CD4-positive, alpha-beta T cell treated with Interferon alpha-2 for 1 hour (primary cell): ENCODE results near the gene PNN.
"Not testable (repeated sequence)": the region's sequence is repeated elsewhere in the genome, so short reads cannot be mapped to it uniquely, and the experiment has no call there.

ENCODE experiments used
- DNase-seq, 2 donors: peaks; one replicate each; pipeline ENCODE4 v3.0.0-alpha.2; 2020 to 2022

Gene PNN

GRCh38 chr14:39181693-39182047, 6.6 kb downstream of the PNN start:
- DNase-seq: no peak

- DNase-seq: no peak
Observed at GRCh38 chr14:39182770-39183684, 8.0 kb downstream of the PNN start.

GRCh38 chr14:39183685-39184003, 8.6 kb downstream of the PNN start:
- not testable (repeated sequence) for DNase-seq

- no peak for DNase-seq
Observed at GRCh38 chr14:39184628-39185255, 9.7 kb downstream of the PNN start.

- no peak for DNase-seq
Observed at GRCh38 chr14:39185256-39186049, 10.4 kb downstream of the PNN start.

GRCh38 chr14:39186941-39187525, 12.0 kb downstream of the PNN start:
- DNase-seq: no peak

- DNase-seq: no peak
Observed at GRCh38 chr14:39203659-39204606, 28.9 kb downstream of the PNN start.

- not testable (repeated sequence) for DNase-seq
Observed at GRCh38 chr14:39207430-39207829, 32.4 kb downstream of the PNN start.

- DNase-seq: no peak
Observed at GRCh38 chr14:39211109-39211741, 36.2 kb downstream of the PNN start.

GRCh38 chr14:39212034-39212433, 37.0 kb downstream of the PNN start:
- DNase-seq: no peak

- no peak for DNase-seq
Observed at GRCh38 chr14:39212693-39213092, 37.6 kb downstream of the PNN start.

- DNase-seq: no peak
Observed at GRCh38 chr14:39217214-39217879, 42.3 kb downstream of the PNN start.

- no peak for DNase-seq
Observed at GRCh38 chr14:39218171-39218769, 43.2 kb downstream of the PNN start.

GRCh38 chr14:39219075-39219499, 44.0 kb downstream of the PNN start:
- DNase-seq: no peak

- not testable (repeated sequence) for DNase-seq
Observed at GRCh38 chr14:39220473-39220872, 45.4 kb downstream of the PNN start.

- DNase-seq: no peak
Observed at GRCh38 chr14:39228044-39228443, 53.0 kb downstream of the PNN start.

GRCh38 chr14:39228509-39229221, 53.6 kb downstream of the PNN start:
- DNase-seq: no peak

- DNase-seq: peak; percentile 31 to 73
Observed at GRCh38 chr14:39229222-39229543, 54.1 kb downstream of the PNN start.

- peak in 1 of 2 donors; percentile 14 for DNase-seq
Observed at GRCh38 chr14:39229601-39230110, 54.6 kb downstream of the PNN start.
